Trophoblast cell (in vitro differentiated cells and primary cell): ENCODE data around the gene CSNK2A1.

ENCODE experiments used
- DNase-seq, 2 donors: peaks; one replicate each; pipeline ENCODE4 v3.0.0-alpha.2; 2016
- H2AFZ ChIP-seq: 2 replicates; pipeline ENCODE4 v1.6.1; 2013; ENCODE audit warnings: low read length, moderate library complexity, mild to moderate bottlenecking; ENCODE audit not compliant: insufficient read depth, poor library complexity
- H2AK5ac ChIP-seq: 2 replicates; pipeline ENCODE4 v1.6.1; 2013; ENCODE audit warnings: mild to moderate bottlenecking, low read length
- H2BK120ac ChIP-seq: 2 replicates; pipeline ENCODE4 v1.6.1; 2013; ENCODE audit warnings: low read length, mild to moderate bottlenecking, moderate library complexity; ENCODE audit not compliant: insufficient read depth, poor library complexity
- H2BK12ac ChIP-seq: 2 replicates; pipeline ENCODE4 v1.6.1; 2013; ENCODE audit warnings: mild to moderate bottlenecking, low read length, moderate library complexity
- H2BK5ac ChIP-seq: 2 replicates; pipeline ENCODE4 v1.6.1; 2013; ENCODE audit warnings: low read length, low read depth, moderate library complexity, mild to moderate bottlenecking; ENCODE audit not compliant: poor library complexity
- H3K14ac ChIP-seq: 2 replicates; pipeline ENCODE4 v1.6.1; 2013; ENCODE audit warnings: mild to moderate bottlenecking, low read length
- H3K18ac ChIP-seq: 2 replicates; pipeline ENCODE4 v1.6.1; 2013; ENCODE audit warnings: mild to moderate bottlenecking, low read length
- H3K23ac ChIP-seq: 2 replicates; pipeline ENCODE4 v1.6.1; 2013; ENCODE audit warnings: low read length
- H3K27ac ChIP-seq: 2 replicates; pipeline ENCODE4 v1.5.1; 2013; ENCODE audit warnings: low read depth, mild to moderate bottlenecking, inconsistent platforms, low read length, moderate library complexity
- H3K27me3 ChIP-seq: 2 replicates; pipeline ENCODE4 v1.6.1; 2013; ENCODE audit warnings: inconsistent platforms, mild to moderate bottlenecking, low read length, moderate library complexity; ENCODE audit not compliant: insufficient read depth
- H3K36me3 ChIP-seq, 2 experiments: 1 replicate in 1 of 2; 2 replicates in 1 of 2; pipeline ENCODE4 v1.6.1; 2013; ENCODE audit warnings: low read length in 2 of 2, mild to moderate bottlenecking in 2 of 2, moderate library complexity in 1 of 2; ENCODE audit not compliant: insufficient read depth in 2 of 2, control insufficient read depth in 1 of 2
- H3K4ac ChIP-seq: 2 replicates; pipeline ENCODE4 v1.6.1; 2013; ENCODE audit warnings: low read depth, mild to moderate bottlenecking, low read length, moderate library complexity
- H3K4me1 ChIP-seq, 2 experiments: 1 replicate in 1 of 2; 2 replicates in 1 of 2; pipeline ENCODE4 v1.6.1; 2013; ENCODE audit warnings: low read length in 2 of 2, mild to moderate bottlenecking in 2 of 2, moderate library complexity in 1 of 2; ENCODE audit not compliant: insufficient read depth in 2 of 2, control insufficient read depth in 1 of 2
- H3K4me2 ChIP-seq: 2 replicates; pipeline ENCODE4 v1.6.1; 2013; ENCODE audit warnings: inconsistent platforms, mild to moderate bottlenecking, low read length, moderate library complexity
- H3K4me3 ChIP-seq: 2 replicates; pipeline ENCODE4 v1.5.1; 2013; ENCODE audit warnings: mild to moderate bottlenecking, low read depth, low read length, inconsistent platforms
- H3K79me1 ChIP-seq: one replicate; pipeline ENCODE4 v1.6.1; 2013; ENCODE audit warnings: low read length
- H3K79me2 ChIP-seq: 2 replicates; pipeline ENCODE4 v1.6.1; 2013; ENCODE audit warnings: low read length, mild to moderate bottlenecking; ENCODE audit not compliant: control insufficient read depth, insufficient read depth, poor library complexity
- H3K9ac ChIP-seq: 2 replicates; pipeline ENCODE4 v1.6.1; 2013; ENCODE audit warnings: mild to moderate bottlenecking, low read length
- H3K9me3 ChIP-seq: 2 replicates; pipeline ENCODE4 v1.6.1; 2013; ENCODE audit warnings: low read depth, mild to moderate bottlenecking, control low read depth, inconsistent platforms, low read length; ENCODE audit not compliant: insufficient read depth
- H4K12ac ChIP-seq: 2 replicates; pipeline ENCODE4 v1.6.1; 2013; ENCODE audit warnings: low read depth, mild to moderate bottlenecking, low read length, moderate library complexity
- H4K8ac ChIP-seq: 2 replicates; pipeline ENCODE4 v1.6.1; 2013; ENCODE audit warnings: low read depth, mild to moderate bottlenecking, low read length, moderate library complexity
- H4K91ac ChIP-seq: one replicate; pipeline ENCODE4 v1.6.1; 2013; ENCODE audit warnings: low read depth, mild to moderate bottlenecking, low read length, moderate library complexity
- WGBS: extraction: QIAGEN DNeasy Blood & Tissue Kit; methylation state at CpG from one replicate; pipeline ENCODE4 v1.1.7; 2013; ENCODE audit warnings: missing lambda C conversion rate; ENCODE audit not compliant: insufficient read length, insufficient coverage; ENCODE audit errors: extremely low coverage; 5-methylcytosine and 5-hydroxymethylcytosine counted together

The CSNK2A1 gene

DNA sequence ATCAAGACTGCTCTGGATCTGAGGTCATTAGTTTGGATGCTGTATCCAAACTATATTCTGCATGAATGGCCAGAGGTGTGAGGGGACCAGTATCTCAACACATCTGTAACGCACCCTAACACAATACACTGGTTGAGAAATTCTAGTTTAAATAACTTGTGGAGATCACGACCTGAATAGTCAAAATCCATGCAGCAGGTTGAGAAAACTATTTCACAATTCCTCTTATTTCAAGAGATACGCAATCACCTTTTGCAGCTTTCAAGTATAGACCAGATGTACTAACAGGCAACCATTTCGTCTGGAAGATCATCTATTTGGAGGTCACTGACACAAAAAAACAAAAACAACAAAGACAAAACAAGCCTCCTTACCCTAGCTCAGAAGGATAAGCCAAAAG, 11.1 kb downstream of the CSNK2A1 start:
- Histone ChIP-seq H4K91ac (no peak overlapping the region), H3K23ac (no peak overlapping the region), H3K27ac (no peak overlapping the region), H3K4me1 (no peaks in the 10 kb centered on the region), H3K4ac (peak overlapping the region; percentile 75), H2AK5ac (no peak overlapping the region), H2BK120ac (no peak overlapping the region), H3K36me3 (peaks cover 5 to 7% of the 10 kb centered on the region in 2 experiments), H3K9ac (no peak overlapping the region), H3K79me1 (no peaks in the 10 kb centered on the region), H3K9me3 (no peaks in the 10 kb centered on the region), H4K12ac (no peak overlapping the region), H3K27me3 (no peaks in the 10 kb centered on the region), H2BK12ac (no peak overlapping the region), H3K14ac (no peak overlapping the region), H2BK5ac (no peak overlapping the region), H3K79me2 (peaks cover 6% of the 10 kb centered on the region), H3K4me2 (no peak overlapping the region), H3K18ac (no peak overlapping the region), H2AFZ (no peak overlapping the region), H4K8ac (no peak overlapping the region), H3K4me3 (no peak overlapping the region)
- DNase-seq = no peak
- WGBS = no CpG with 5 or more reads among the region's 4 CpGs

DNA sequence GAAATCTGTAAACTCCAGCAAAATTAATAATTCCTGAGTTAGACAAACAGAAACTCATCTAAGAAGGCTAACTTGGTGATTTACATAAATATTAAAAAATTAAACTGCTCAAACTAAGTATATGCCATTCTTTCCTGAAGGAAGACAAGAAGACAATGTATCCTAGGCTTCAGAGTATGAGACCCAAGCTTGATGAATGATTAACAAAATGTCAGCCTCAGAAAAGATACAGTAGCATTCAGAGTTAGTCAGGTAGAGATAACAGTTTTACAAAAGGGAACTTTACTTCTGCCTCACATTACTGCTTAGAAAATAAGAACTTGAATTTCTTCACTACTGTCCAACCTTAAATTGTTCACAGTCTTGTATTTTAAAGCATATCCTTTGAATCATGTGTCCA, 12.0 kb downstream of the CSNK2A1 start:
- no peak overlapping the region for H3K27ac ChIP-seq
- H4K12ac ChIP-seq = no peak overlapping the region

DNA sequence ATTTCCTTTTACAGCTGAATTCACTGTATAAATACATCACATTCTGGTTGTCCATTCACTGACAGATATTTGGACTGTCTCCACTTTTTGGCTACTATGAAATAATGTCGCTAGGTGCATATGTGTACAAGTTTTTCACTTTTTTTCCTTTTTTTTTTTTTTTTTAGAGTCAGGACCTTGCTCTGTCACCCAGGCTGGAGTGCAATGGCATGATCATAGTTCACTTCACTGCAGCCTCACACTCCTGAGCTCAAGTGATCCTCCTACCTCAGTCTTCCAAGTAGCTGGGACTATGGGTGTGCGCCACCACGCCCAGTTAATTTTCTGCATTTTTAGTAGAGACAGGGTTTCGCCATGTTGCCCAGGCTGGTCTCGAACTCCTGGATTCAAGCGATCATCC, 13.3 kb downstream of the CSNK2A1 start:
- Histone ChIP-seq H2BK5ac (no peak overlapping the region), H4K12ac (no peak overlapping the region), H3K18ac (no peak overlapping the region), H2BK120ac (no peak overlapping the region), H3K4me1 (no peaks in the 10 kb centered on the region), H2AK5ac (no peak overlapping the region), H4K8ac (no peak overlapping the region), H3K36me3 (peaks cover 15% of the 10 kb centered on the region in 2 experiments), H3K27ac (no peak overlapping the region), H3K79me2 (peaks cover 5% of the 10 kb centered on the region), H3K4ac (peak overlapping the region; percentile 64), H3K27me3 (no peaks in the 10 kb centered on the region), H3K79me1 (no peaks in the 10 kb centered on the region), H3K9ac (no peak overlapping the region), H2AFZ (no peak overlapping the region), H3K14ac (no peak overlapping the region), H2BK12ac (no peak overlapping the region), H4K91ac (no peak overlapping the region), H3K4me3 (no peak overlapping the region), H3K4me2 (no peak overlapping the region), H3K9me3 (no peaks in the 10 kb centered on the region), H3K23ac (no peak overlapping the region)
- no peak for DNase-seq
- no CpG with 5 or more reads among the region's 6 CpGs for WGBS

More for the DNA sequence above, 12.0 kb downstream of the CSNK2A1 start:
- H3K23ac ChIP-seq = no peak overlapping the region
- H3K9ac ChIP-seq = no peak overlapping the region
- no peak overlapping the region for H2BK120ac ChIP-seq
- no peak overlapping the region for H4K8ac ChIP-seq
- no peak overlapping the region for H3K18ac ChIP-seq
- no peak overlapping the region for H3K14ac ChIP-seq
- no peak overlapping the region for H2AFZ ChIP-seq
- H3K27me3 ChIP-seq = no peaks in the 10 kb centered on the region
- no peak overlapping the region for H3K4me3 ChIP-seq
- no peak overlapping the region for H3K4me2 ChIP-seq
- no peaks in the 10 kb centered on the region for H3K4me1 ChIP-seq
- no peak overlapping the region for H2BK5ac ChIP-seq
- no peak overlapping the region for H2AK5ac ChIP-seq
- H3K36me3 ChIP-seq = peaks cover 8 to 9% of the 10 kb centered on the region in 2 experiments
- H3K79me2 ChIP-seq = peaks cover 5% of the 10 kb centered on the region
- no peaks in the 10 kb centered on the region for H3K79me1 ChIP-seq
- no peak overlapping the region for H2BK12ac ChIP-seq
- H3K4ac ChIP-seq = no peak overlapping the region
- H4K91ac ChIP-seq = no peak overlapping the region
- no peaks in the 10 kb centered on the region for H3K9me3 ChIP-seq
- DNase-seq = no peak

DNA sequence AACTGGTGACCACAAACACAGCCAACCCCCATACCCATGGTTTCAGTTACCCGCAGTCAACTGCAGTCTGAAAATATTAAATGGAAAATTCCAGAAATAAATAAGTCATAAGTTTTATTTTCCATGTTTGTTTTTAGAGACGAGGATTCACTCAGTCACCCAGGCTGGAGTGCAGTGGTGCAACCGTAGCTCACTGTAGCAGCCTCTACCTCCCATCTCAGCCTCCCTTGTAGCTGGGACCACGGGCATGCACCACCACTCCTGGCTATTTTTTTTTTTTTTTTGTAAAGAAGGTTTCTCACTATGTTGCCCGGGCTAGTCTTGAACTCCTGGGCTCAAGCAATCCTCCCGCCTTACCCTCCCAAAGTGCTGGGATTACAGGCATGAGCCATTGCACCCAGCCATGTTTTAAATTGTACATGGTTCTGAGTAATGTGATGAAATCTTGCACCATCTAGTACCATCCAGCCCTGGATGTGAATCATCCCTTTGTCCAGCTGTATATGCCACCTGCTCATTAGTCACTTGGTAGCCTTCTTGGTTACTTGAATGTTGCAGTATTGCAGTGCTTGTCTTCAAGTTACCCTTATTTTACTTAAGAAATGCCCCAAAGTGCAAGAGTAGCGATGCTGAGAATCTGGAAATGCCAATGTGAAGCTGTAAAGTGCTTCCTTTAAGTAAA, 14.5 kb downstream of the CSNK2A1 start:
- Histone ChIP-seq H3K4ac (peak overlapping the region; percentile 87), H4K8ac (no peak overlapping the region), H4K91ac (no peak overlapping the region), H3K14ac (no peak overlapping the region), H3K79me1 (no peaks in the 10 kb centered on the region), H3K18ac (no peak overlapping the region), H3K23ac (no peak overlapping the region), H3K79me2 (peaks cover 5% of the 10 kb centered on the region), H3K9me3 (no peaks in the 10 kb centered on the region), H2BK120ac (no peak overlapping the region), H3K4me1 (no peaks in the 10 kb centered on the region), H2BK12ac (no peak overlapping the region), H2AFZ (no peak overlapping the region), H3K36me3 (peaks cover 19% of the 10 kb centered on the region in 2 experiments), H3K4me3 (no peak overlapping the region), H3K4me2 (no peak overlapping the region), H3K27ac (no peak overlapping the region), H3K27me3 (no peaks in the 10 kb centered on the region), H2BK5ac (no peak overlapping the region), H3K9ac (no peak overlapping the region), H4K12ac (no peak overlapping the region), H2AK5ac (no peak overlapping the region)
- no CpG with 5 or more reads among the region's 7 CpGs for WGBS
- peak; percentile 69 to 79 for DNase-seq
